ENCODE data around the gene ZMYND8.
"Not testable (repeated sequence)": the region's sequence is repeated elsewhere in the genome, so short reads cannot be mapped to it uniquely, and the experiment has no call there.

Gene ZMYND8

DNA sequence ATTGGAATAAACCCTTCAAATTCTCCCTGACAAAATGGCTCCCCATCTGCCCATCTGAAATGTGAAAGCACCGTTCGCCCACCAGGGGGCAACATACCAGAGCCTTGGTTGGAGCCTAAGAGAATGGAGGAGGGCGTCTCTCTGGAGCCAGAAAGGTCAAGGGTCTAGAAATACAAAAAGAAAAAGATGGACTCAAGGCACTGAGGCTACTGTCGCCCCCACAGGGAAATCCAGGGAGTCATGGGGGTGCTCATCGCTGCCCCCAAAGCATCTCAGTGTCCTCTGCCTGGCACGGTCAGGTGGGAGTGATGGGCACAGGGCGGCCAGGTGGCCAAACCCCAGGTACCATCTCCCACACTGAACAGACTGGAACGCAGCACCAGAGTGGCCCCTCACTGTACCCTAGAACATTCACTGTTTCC, 136.3 kb downstream of the ZMYND8 start:
- no peak for DNase-seq

- DNase-seq, result no peak
These were observed 138.7 kb downstream of the ZMYND8 start for GRCh38 chr20:47217482-47218446.

- no peak for DNase-seq
These were observed 139.6 kb downstream of the ZMYND8 start for GRCh38 chr20:47216819-47217410.

DNA sequence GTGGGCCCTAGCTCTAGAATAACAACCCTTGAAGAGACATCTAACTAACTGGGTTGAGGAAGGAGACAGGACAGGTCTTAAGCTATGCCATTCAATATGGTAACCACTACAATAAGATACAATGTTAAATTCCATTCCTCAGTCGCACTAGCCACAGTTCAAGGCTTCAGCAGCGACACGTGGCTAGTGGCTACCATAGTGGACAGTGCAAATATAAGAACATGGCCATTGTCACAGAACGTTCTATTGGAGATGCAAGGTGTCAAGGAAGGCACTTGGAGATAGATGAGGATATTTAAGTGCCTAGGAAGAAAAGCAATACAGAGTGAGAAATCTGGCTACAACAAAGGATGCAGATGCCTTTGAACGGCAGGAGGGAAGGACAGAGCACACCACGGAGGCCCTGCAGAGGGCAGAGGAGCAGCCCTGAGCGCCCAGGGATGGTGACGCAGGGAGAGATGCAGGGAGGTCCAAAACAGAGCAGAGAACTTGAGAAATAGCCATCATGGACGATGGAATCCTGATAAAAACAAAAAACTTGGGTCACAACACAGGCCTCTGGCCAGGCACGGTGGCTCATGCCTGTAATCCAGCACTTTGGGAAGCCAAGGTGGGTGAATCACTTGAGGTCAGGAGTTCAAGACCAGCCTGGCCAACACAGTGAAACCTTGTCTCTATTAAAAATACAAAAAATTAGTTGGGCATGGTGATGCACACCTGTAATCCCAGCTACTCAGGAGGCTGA, 140.7 kb downstream of the ZMYND8 start:
- DNase-seq, result no peak

DNA sequence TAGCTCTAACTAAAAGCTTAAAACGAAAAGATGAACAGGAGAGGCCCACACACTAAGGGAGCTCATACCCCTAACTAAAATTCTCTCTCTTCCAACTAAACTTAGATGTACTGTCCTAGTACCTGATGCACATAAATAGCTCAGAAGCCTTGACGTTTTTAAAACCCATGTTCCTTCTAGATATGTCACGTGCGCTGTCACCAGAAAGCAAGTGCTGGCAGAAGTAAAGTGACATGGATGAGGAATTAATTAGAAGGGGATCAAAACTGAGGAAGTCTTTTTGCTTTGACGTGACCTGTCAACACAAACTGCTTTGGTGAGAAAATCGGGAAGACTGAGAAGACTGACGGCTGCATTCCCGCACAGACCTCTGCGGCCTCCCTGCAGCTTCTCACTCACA, 142.5 kb downstream of the ZMYND8 start:
- DNase-seq, result no peak

DNA sequence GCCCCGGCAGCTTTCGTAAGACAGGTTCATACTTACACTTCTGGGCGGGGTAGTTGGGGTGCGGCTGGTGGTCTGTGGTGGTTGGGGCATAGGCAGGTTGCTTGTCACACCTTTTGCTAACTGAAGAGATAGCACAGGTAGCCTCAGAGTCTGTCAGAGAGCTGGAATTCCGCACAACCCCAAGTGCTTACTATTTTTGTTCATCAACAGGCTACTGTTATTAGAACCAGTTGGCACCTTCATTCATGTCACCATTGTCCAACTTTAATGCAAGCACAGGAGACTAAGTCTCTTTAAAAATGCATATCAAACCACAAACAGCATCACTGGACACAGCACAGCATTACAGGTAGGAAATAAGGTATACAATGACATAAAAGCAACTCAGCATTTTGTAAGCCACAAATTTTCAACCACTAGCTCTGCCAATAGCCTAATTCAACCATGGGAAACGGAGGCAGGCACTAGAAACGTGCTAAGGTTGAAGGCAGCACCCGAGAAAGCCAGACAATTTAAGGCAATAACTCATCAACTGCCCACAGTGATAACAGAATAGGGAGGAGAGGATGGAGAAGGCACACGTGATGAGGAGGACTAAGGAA, 143.8 kb downstream of the ZMYND8 start:
- DNase-seq, result no peak

DNA sequence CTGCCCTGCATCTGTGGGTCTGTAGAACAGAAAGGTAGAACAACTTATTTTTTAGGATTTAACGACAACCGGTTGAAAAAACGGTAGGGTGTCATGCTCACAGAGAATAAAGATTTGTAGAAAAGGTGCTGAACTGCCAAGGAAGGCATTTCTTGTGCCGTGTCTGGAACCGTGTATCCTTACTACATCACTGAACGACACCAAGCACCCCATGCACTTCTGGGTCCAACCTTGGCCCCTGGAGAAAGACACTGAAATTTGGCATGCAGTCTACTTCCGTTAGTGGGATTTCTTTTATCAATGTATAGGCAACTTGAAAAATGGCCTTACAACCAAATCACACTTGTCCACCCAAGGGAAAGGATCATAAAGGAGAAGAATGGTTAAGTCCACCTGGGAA, 145.5 kb downstream of the ZMYND8 start:
- DNase-seq, result no peak

- DNase-seq, result no peak
These were observed 146.0 kb downstream of the ZMYND8 start for GRCh38 chr20:47210470-47210869.

- no peak for DNase-seq
These were observed 146.5 kb downstream of the ZMYND8 start for GRCh38 chr20:47209982-47210381.

DNA sequence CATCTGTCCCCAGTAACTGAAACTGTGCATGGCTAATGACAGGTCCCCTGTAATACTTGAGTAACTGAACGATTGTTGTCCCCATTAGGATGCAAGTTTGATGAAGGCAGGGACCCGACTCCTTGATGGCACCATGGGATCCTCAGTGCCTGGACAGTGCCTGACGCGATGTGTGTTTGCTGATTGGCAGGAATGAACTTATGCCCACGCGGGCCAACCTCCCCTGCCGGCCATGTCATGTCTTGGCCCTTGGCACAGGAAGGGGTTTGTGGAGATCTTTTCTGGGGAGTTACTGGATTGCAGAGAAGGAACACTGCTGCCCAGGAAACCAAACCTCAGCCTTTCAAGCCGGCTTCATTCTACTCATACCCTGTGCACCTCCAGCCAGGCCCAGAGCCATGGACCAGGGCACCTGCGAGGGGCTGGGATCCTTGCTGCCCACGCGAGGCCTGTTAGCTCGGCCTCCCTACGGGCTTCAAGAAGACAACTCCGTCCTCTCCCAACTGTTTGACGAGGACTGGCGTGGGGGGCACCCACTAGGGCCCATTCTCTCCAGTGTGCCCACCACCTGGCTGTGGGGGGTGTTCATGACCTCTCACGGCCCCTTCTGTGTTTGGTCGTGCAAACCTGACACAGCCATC, 147.8 kb downstream of the ZMYND8 start:
- no peak for DNase-seq

GRCh38 chr20:47206962-47207641, 149.4 kb downstream of the ZMYND8 start:
- DNase-seq, result no peak

DNA sequence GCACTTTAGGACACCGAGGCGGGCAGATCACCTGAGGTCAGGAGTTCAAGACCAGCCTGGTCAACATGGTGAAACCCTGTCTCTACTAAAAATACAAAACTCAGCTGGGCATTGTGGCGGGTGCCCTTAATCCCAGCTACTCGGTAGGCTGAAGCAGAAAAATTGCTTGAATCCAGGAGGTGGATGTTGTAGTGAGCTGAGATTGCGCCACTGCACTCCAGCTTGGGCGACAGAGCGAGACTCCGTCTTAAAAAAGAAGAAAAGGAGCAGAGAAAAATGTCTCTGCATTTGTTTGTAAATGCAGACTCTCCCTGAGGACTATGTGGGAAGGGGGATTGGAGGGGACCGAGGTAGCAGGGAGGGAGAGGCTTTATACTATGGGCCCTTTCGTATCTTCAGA, 149.9 kb downstream of the ZMYND8 start:
- DNase-seq, result not testable (repeated sequence)

GRCh38 chr20:47205577-47206123, 150.8 kb downstream of the ZMYND8 start:
- DNase-seq, result peak; percentile 73

DNA sequence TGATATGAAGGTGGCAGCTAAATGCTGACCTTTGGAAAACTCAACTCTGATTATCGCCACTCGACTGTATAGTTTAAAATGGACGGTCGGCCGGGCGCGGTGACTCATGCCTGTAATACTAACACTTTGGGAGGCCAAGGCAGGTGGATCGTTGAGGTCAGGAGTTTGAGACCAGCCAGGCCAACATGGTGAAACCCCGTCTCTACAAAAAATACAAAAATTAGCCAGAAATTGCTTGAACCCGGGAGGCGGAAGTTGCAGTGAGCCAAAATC, 151.7 kb downstream of the ZMYND8 start:
- not testable (repeated sequence) for DNase-seq

GRCh38 chr20:47204008-47204849, 152.3 kb downstream of the ZMYND8 start:
- DNase-seq, result no peak

- DNase-seq, result no peak
These were observed 153.5 kb downstream of the ZMYND8 start for GRCh38 chr20:47202733-47203667.

DNA sequence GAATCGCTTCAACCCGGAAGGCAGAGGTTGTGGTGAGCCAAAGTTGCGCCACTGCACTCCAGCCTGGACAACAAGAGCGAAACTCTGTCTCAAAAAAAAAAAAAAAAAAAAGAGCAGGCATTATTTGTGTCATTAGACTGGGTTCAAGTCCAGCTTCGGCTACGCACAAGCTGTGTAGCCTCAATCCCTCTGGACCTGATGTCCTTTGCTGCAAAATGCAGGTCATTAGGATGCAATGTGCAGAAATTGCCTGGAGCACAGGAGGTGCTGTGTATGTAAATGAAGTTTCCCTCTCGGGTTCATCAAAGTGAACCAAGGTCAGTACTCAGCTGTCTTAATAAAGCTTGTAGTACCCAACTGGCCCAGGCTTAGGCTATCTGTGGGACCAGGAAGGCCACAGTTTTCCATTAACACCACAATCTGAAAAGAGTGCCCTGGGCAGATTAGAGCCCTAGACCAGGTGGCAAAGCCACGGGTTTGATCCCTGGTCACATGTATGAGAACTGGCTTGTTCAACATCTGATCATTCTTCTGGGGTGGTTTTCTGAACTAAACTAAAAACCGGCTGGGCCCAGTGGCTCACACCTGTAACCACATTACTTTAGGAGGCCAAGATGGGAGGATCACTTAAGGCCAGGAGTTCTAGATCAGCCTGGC, 155.3 kb downstream of the ZMYND8 start:
- DNase-seq, result no peak

- no peak for DNase-seq
These were observed 157.4 kb downstream of the ZMYND8 start for GRCh38 chr20:47198996-47199552.

DNA sequence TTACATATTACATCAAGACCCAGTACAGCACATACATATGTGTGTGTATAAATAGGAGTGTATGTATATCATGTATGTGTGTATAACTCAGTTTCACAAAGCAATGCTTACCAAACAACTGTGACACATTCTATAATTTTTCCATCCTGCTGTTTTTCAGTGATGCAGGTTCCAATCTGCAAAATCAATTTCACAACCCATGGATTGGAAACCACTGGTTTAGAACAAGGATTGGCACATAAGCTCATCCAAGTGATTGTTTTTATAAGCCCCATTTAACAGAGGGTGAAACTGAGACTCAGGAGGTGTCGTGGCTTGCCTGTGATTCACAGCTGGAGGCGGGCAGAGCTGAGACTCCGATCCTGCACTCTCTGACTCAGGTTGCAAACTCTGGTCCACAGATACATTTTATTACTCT, 158.2 kb downstream of the ZMYND8 start:
- no peak for DNase-seq
